ENCODE results near the gene FAM83D.

FAM83D gene

DNA sequence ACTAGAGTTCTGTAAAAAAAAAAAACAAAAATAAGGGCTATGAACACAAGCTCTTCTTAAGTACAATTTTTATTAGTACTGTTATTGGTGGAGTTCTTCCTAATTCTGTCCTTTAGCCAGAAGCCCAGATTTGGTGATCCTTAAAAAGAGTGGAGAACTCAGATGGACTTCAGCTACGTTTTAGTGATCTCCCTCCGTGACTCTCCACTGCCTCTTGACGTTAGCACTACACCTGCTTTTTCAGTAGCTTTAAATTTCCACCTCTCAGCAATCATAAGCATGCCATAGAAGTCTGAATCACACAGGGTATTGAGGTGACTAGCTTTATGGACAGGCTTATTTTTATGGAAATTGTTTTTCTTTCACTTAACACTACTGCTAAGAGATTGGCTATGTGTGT is 53.6 kb downstream of the FAM83D start:
- TF ChIP-seq, protein P1, sequence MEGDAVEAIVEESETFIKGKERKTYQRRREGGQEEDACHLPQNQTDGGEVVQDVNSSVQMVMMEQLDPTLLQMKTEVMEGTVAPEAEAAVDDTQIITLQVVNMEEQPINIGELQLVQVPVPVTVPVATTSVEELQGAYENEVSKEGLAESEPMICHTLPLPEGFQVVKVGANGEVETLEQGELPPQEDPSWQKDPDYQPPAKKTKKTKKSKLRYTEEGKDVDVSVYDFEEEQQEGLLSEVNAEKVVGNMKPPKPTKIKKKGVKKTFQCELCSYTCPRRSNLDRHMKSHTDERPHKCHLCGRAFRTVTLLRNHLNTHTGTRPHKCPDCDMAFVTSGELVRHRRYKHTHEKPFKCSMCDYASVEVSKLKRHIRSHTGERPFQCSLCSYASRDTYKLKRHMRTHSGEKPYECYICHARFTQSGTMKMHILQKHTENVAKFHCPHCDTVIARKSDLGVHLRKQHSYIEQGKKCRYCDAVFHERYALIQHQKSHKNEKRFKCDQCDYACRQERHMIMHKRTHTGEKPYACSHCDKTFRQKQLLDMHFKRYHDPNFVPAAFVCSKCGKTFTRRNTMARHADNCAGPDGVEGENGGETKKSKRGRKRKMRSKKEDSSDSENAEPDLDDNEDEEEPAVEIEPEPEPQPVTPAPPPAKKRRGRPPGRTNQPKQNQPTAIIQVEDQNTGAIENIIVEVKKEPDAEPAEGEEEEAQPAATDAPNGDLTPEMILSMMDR (IDR thresholded peaks at IDR 0.05; ENCODE audit: low read depth, low read length): no peak
- TF ChIP-seq EZH2phosphoT487 (IDR thresholded peaks at IDR 0.05; ENCODE audit: low read depth): no peak
- H3K4me3 ChIP-seq (ENCODE audit: low read length): no peak overlapping the region
- no peak overlapping the region for H2AFZ ChIP-seq (ENCODE audit: low read depth, low read length)
- H3K27me3 ChIP-seq (ENCODE audit: low read depth, low read length): no peaks in the 10 kb centered on the region
- H3K27ac ChIP-seq (ENCODE audit: low read length): no peak overlapping the region
- no peaks in the 10 kb centered on the region for H3K4me1 ChIP-seq (ENCODE audit: low read length)
- peaks cover 26% of the 10 kb centered on the region for H3K79me2 ChIP-seq (ENCODE audit: low read length)
- no peak overlapping the region for H3K4me2 ChIP-seq (ENCODE audit: low read length)
- H3K9ac ChIP-seq (ENCODE audit: low read length): no peak overlapping the region
- no peaks in the 10 kb centered on the region for H3K9me3 ChIP-seq (ENCODE audit: insufficient read depth, low read length)
- H4K20me1 ChIP-seq (ENCODE audit: insufficient read depth, low read length): no peaks in the 10 kb centered on the region
- peaks cover 18% of the 10 kb centered on the region for H3K36me3 ChIP-seq (replicated peaks; ENCODE audit: low read depth, low read length)

DNA sequence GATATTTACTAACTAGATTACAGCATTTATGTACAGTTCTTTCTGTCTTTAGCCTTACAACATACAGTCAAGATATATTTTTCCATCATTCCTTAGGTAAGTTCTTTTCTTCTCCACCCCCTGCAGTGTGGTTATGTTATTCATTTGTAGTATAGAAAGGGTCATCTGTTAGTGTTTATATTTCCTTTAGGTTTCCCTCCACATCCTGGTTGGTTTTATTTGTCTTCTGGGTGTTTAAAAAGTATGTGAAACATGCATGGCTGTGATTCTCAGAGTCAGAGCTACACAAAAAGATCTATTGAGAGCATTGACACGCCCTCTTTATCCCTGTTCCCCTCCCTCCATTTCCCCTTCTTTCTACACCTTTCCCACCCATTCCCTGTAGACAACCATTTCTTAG is 56.1 kb downstream of the FAM83D start:
- TF ChIP-seq, protein P1 (IDR thresholded peaks at IDR 0.05; ENCODE audit: low read depth, low read length): no peak
- no peak for TF ChIP-seq EZH2phosphoT487 (IDR thresholded peaks at IDR 0.05; ENCODE audit: low read depth)
- Histone ChIP-seq H3K27me3 (ENCODE audit: low read depth, low read length) (no peaks in the 10 kb centered on the region), H3K79me2 (ENCODE audit: low read length) (peaks cover 24% of the 10 kb centered on the region), H3K36me3 (replicated peaks; ENCODE audit: low read depth, low read length) (peaks cover 5% of the 10 kb centered on the region), H3K9me3 (ENCODE audit: insufficient read depth, low read length) (no peaks in the 10 kb centered on the region), H3K4me2 (ENCODE audit: low read length) (no peak overlapping the region), H3K4me3 (ENCODE audit: low read length) (no peak overlapping the region), H3K9ac (ENCODE audit: low read length) (no peak overlapping the region), H3K4me1 (ENCODE audit: low read length) (peaks cover 19% of the 10 kb centered on the region), H2AFZ (ENCODE audit: low read depth, low read length) (no peak overlapping the region), H4K20me1 (ENCODE audit: insufficient read depth, low read length) (no peaks in the 10 kb centered on the region), H3K27ac (ENCODE audit: low read length) (no peak overlapping the region)

DNA sequence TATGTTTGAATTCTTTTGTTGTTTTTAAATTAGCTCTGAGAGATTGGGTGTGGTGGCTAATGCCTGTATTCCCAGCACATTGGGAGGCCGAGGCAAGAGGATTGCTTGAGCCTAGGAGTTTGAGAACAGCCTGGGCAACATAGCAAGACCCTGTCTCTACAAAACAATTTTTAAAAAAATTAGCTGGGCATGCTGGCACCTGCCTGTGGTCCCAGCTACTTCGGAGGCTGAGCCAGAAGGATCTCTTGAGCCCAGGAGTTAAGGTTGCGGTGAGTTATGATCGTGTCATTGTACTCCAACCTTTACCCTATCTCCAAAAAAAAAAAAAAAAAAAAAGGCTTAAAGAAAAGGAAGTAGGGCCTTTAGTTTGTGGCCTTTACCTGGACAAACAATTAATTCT is 58.8 kb downstream of the FAM83D start:
- Histone ChIP-seq H3K27ac (ENCODE audit: low read length) (no peak overlapping the region), H3K36me3 (replicated peaks; ENCODE audit: low read depth, low read length) (peaks cover 15% of the 10 kb centered on the region), H3K9ac (ENCODE audit: low read length) (no peak overlapping the region), H3K4me1 (ENCODE audit: low read length) (peaks cover 41% of the 10 kb centered on the region), H3K79me2 (ENCODE audit: low read length) (peaks cover 15% of the 10 kb centered on the region), H3K27me3 (ENCODE audit: low read depth, low read length) (no peaks in the 10 kb centered on the region), H3K4me2 (ENCODE audit: low read length) (no peak overlapping the region), H4K20me1 (ENCODE audit: insufficient read depth, low read length) (no peaks in the 10 kb centered on the region), H3K4me3 (ENCODE audit: low read length) (no peak overlapping the region), H3K9me3 (ENCODE audit: insufficient read depth, low read length) (no peaks in the 10 kb centered on the region), H2AFZ (ENCODE audit: low read depth, low read length) (no peak overlapping the region)
- TF ChIP-seq EZH2phosphoT487 (IDR thresholded peaks at IDR 0.05; ENCODE audit: low read depth): no peak
- TF ChIP-seq, protein P1 (IDR thresholded peaks at IDR 0.05; ENCODE audit: low read depth, low read length): no peak

DNA sequence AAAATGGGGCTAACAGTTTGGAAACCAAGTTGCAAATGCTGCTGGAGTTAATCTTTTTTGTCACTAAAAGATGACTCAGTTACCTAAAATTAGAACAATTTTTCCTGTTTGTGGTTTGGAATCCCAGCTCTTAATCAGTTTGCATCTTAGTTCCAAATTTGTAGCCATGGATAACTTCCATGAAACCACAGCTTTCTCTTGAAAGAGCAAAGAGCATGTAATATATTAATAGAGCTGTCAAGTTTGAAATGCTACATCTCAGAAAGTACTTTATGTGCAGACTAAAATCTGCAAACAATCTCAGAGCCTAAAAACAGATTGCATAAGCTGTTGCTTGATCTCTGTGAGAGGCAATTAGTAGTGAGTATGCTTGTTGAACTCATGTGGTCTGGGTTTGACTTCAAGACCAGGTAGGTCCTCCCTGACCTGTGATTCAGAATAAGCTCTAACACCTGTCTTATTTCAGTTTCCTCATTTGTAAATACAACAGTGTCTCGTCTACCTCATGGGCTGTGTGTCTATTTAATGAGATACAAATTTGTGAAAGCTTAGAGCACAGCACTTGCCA is 59.5 kb downstream of the FAM83D start:
- H3K4me3 ChIP-seq (ENCODE audit: low read length): no peak overlapping the region
- peak overlapping the region; percentile 0; the same call in 1 of the 2 replicates for H3K27ac ChIP-seq (ENCODE audit: low read length)
- TF ChIP-seq, protein P1 (IDR thresholded peaks at IDR 0.05; ENCODE audit: low read depth, low read length): no peak
- TF ChIP-seq EZH2phosphoT487 (IDR thresholded peaks at IDR 0.05; ENCODE audit: low read depth): no peak
- no peaks in the 10 kb centered on the region for H3K27me3 ChIP-seq (ENCODE audit: low read depth, low read length)
- H3K9ac ChIP-seq (ENCODE audit: low read length): no peak overlapping the region
- H2AFZ ChIP-seq (ENCODE audit: low read depth, low read length): no peak overlapping the region
- H3K79me2 ChIP-seq (ENCODE audit: low read length): peaks cover 12% of the 10 kb centered on the region
- peaks cover 41% of the 10 kb centered on the region for H3K4me1 ChIP-seq (ENCODE audit: low read length)
- H3K4me2 ChIP-seq (ENCODE audit: low read length): no peak overlapping the region
- no peaks in the 10 kb centered on the region for H3K9me3 ChIP-seq (ENCODE audit: insufficient read depth, low read length)
- peaks cover 17% of the 10 kb centered on the region for H3K36me3 ChIP-seq (replicated peaks; ENCODE audit: low read depth, low read length)
- H4K20me1 ChIP-seq (ENCODE audit: insufficient read depth, low read length): no peaks in the 10 kb centered on the region

Measured in OCI-LY3 (cell line).